IMR-90 (cell line): ENCODE data around the gene USP36. TPM values are rescaled to one million over a fixed set of nuclear protein-coding genes. Genes with fewer than 3 reads are reported as not detected.

Experiments
- ATAC-seq: fragments of 200-7000 bp; cut with Tn5 transposase; 2 replicates; pipeline ENCODE4 v1.9.1; 2020; ENCODE audit warnings: low read depth, mild to moderate bottlenecking, moderate library complexity
- BruUV-seq: library from RNA; stranded (reverse); fragments of 400-500 nt; replicated peaks from 2 replicates; lab custom pipeline; 2021; lab: Mats Ljungman, UMichigan
- CTCF ChIA-PET: fragments of 300-600 bp; formaldehyde crosslinking; extraction: SDS; loops from one replicate; lab custom pipeline; 2021; ENCODE audit warnings: antibody characterized with exemption; lab: Yijun Ruan, JAX
- POLR2A ChIA-PET: fragments of 300-600 bp; sonication (Branson Sonifier 250); formaldehyde crosslinking; loops from one replicate; lab custom pipeline; 2022; ENCODE audit warnings: antibody characterized with exemption; ENCODE audit not compliant: unreplicated experiment; lab: Charles Lee
- DNase-seq: peaks from one replicate; pipeline ENCODE4 v3.0.0; 2013
- H2AFZ ChIP-seq: replicated peaks from 2 replicates; pipeline ENCODE3; 2013; ENCODE audit warnings: low read length, mild to moderate bottlenecking; ENCODE audit not compliant: poor library complexity
- H2AK5ac ChIP-seq: 2 replicates; pipeline ENCODE4 v1.6.1; 2013; ENCODE audit warnings: low read depth, low read length, inconsistent platforms
- H2AK9ac ChIP-seq: replicated peaks from 2 replicates; pipeline ENCODE3; 2013; ENCODE audit warnings: mild to moderate bottlenecking, low read depth, low read length, moderate library complexity; ENCODE audit not compliant: poor library complexity
- H2BK120ac ChIP-seq: 2 replicates; pipeline ENCODE4 v1.6.1; 2013; ENCODE audit warnings: low read depth, low read length, inconsistent platforms
- H2BK15ac ChIP-seq: 3 replicates; pipeline ENCODE4 v1.6.1; 2013; ENCODE audit warnings: low read depth, low read length, inconsistent platforms
- H2BK20ac ChIP-seq: 2 replicates; pipeline ENCODE4 v1.6.1; 2013; ENCODE audit warnings: low read depth, mild to moderate bottlenecking, inconsistent platforms, low read length, moderate library complexity
- H2BK5ac ChIP-seq: 2 replicates; pipeline ENCODE4 v1.6.1; 2013; ENCODE audit warnings: mild to moderate bottlenecking, low read depth, low read length, inconsistent platforms; ENCODE audit not compliant: poor library complexity, severe bottlenecking
- H3K14ac ChIP-seq: replicated peaks from 2 replicates; pipeline ENCODE4 v1.6.1; 2013; ENCODE audit warnings: low read depth, low read length, inconsistent platforms
- H3K18ac ChIP-seq: 2 replicates; pipeline ENCODE4 v1.6.1; 2013; ENCODE audit warnings: low read depth, low read length, control low read depth
- H3K23ac ChIP-seq: 2 replicates; pipeline ENCODE4 v1.6.1; 2013; ENCODE audit warnings: low read depth, low read length, inconsistent platforms
- H3K27ac ChIP-seq: 2 replicates; pipeline ENCODE4 v1.5.1; 2013; ENCODE audit warnings: mild to moderate bottlenecking, control low read depth, low read length; ENCODE audit not compliant: insufficient read depth
- H3K27me3 ChIP-seq: 2 replicates; pipeline ENCODE4 v1.6.1; 2013; ENCODE audit warnings: low read length; ENCODE audit not compliant: control insufficient read depth, insufficient read depth
- H3K36me3 ChIP-seq: 2 replicates; pipeline ENCODE4 v1.6.1; 2013; ENCODE audit warnings: low read length, mixed read lengths; ENCODE audit not compliant: control insufficient read depth, insufficient read depth
- H3K4ac ChIP-seq: 2 replicates; pipeline ENCODE4 v1.6.1; 2013; ENCODE audit warnings: low read depth, low read length, inconsistent platforms
- H3K4me1 ChIP-seq: 2 replicates; pipeline ENCODE4 v1.6.1; 2013; ENCODE audit warnings: low read length, mixed read lengths; ENCODE audit not compliant: control insufficient read depth, insufficient read depth
- H3K4me2 ChIP-seq: 2 replicates; pipeline ENCODE4 v1.6.1; 2013; ENCODE audit warnings: low read depth, mild to moderate bottlenecking, control low read depth, low read length, moderate library complexity
- H3K4me3 ChIP-seq: 2 replicates; pipeline ENCODE4 v1.5.1; 2013; ENCODE audit warnings: low read depth, mild to moderate bottlenecking, control low read depth, low read length, moderate library complexity; ENCODE audit not compliant: insufficient read depth
- H3K56ac ChIP-seq: 2 replicates; pipeline ENCODE4 v1.6.1; 2013; ENCODE audit warnings: low read length, inconsistent platforms; ENCODE audit not compliant: insufficient read depth; ENCODE audit errors: extremely low read depth
- H3K79me1 ChIP-seq, 2 experiments: 2 replicates each; pipeline ENCODE4 v1.6.1; 2013; ENCODE audit warnings: low read length in 2 of 2, inconsistent platforms in 1 of 2, low read depth in 1 of 2
- H3K9ac ChIP-seq: 2 replicates; pipeline ENCODE4 v1.6.1; 2013; ENCODE audit warnings: low read depth, low read length, control low read depth
- H3K9me1 ChIP-seq: 2 replicates; pipeline ENCODE4 v1.6.1; 2013; ENCODE audit warnings: low read length, inconsistent platforms; ENCODE audit not compliant: insufficient read depth
- H3K9me3 ChIP-seq: 2 replicates; pipeline ENCODE4 v1.6.1; 2013; ENCODE audit warnings: low read length; ENCODE audit not compliant: control insufficient read depth, insufficient read depth
- H4K20me1 ChIP-seq: 2 replicates; pipeline ENCODE4 v1.6.1; 2013; ENCODE audit warnings: low read length, inconsistent platforms; ENCODE audit not compliant: insufficient read depth
- H4K5ac ChIP-seq: 2 replicates; pipeline ENCODE4 v1.6.1; 2013; ENCODE audit warnings: mild to moderate bottlenecking, low read depth, low read length, control low read depth
- H4K8ac ChIP-seq, 2 experiments: 2 replicates each; pipeline ENCODE4 v1.6.1; 2013; ENCODE audit warnings: low read depth in 2 of 2, low read length in 2 of 2, control low read depth in 1 of 2, inconsistent platforms in 1 of 2
- H4K91ac ChIP-seq: 2 replicates; pipeline ENCODE4 v1.6.1; 2013; ENCODE audit warnings: low read depth, low read length, inconsistent platforms; ENCODE audit not compliant: insufficient read depth
- BHLHE40 ChIP-seq: fragments of 150-350 bp; IDR thresholded peaks from 2 replicates; pipeline ENCODE4 v1.6.1; 2016; ENCODE audit warnings: mild to moderate bottlenecking, low read depth, low read length
- CEBPB ChIP-seq: IDR thresholded peaks from 2 replicates; pipeline ENCODE4 v1.6.1; 2012; ENCODE audit warnings: low read depth, low read length, improper control_type of control experiment
- CHD1 ChIP-seq: IDR thresholded peaks from 2 replicates; pipeline ENCODE4 v1.6.1; 2012; ENCODE audit warnings: low read depth, low read length, improper control_type of control experiment
- FOS ChIP-seq: fragments of 150-350 bp; IDR thresholded peaks from 2 replicates; pipeline ENCODE4 v1.6.1; 2016; ENCODE audit warnings: low read depth, low read length
- MAFK ChIP-seq: IDR thresholded peaks from 2 replicates; pipeline ENCODE4 v1.6.1; 2012; ENCODE audit warnings: low read depth, low read length, improper control_type of control experiment
- MAZ ChIP-seq: IDR thresholded peaks from 2 replicates; pipeline ENCODE4 v1.6.1; 2012; ENCODE audit warnings: low read depth, mild to moderate bottlenecking, low read length, improper control_type of control experiment, moderate library complexity, borderline replicate concordance
- MXI1 ChIP-seq: IDR thresholded peaks from 2 replicates; pipeline ENCODE4 v1.6.1; 2012; ENCODE audit warnings: low read depth, mild to moderate bottlenecking, low read length, moderate library complexity, borderline replicate concordance
- NFE2L2 ChIP-seq: fragments of 150-350 bp; IDR thresholded peaks from 2 replicates; pipeline ENCODE4 v1.6.1; 2016; ENCODE audit warnings: low read depth, mild to moderate bottlenecking, low read length
- POLR2A ChIP-seq: IDR thresholded peaks from 2 replicates; pipeline ENCODE4 v1.6.1; 2012; ENCODE audit warnings: mild to moderate bottlenecking, low read depth, low read length
- RAD21 ChIP-seq: IDR thresholded peaks from 2 replicates; pipeline ENCODE4 v1.6.1; 2012; ENCODE audit warnings: low read length, improper control_type of control experiment
- RCOR1 ChIP-seq: IDR thresholded peaks from 2 replicates; pipeline ENCODE4 v1.6.1; 2012; ENCODE audit warnings: mild to moderate bottlenecking, low read length, improper control_type of control experiment; ENCODE audit not compliant: insufficient replicate concordance
- RFX5 ChIP-seq: IDR thresholded peaks from 2 replicates; pipeline ENCODE4 v1.8.0; 2012; ENCODE audit warnings: low read depth, mild to moderate bottlenecking, low read length, moderate library complexity
- SMC3 ChIP-seq: fragments of 150-350 bp; IDR thresholded peaks from 2 replicates; pipeline ENCODE4 v1.6.1; 2016; ENCODE audit warnings: low read depth, mild to moderate bottlenecking, antibody characterized with exemption, low read length, moderate library complexity
- WGBS, 2 experiments: methylation state at CpG; one replicate each; pipeline versions ENCODE4 v1.1.5 to v1.1.7; 2013; ENCODE audit warnings: missing lambda C conversion rate in 2 of 2; ENCODE audit not compliant: insufficient read length in 1 of 2; ENCODE audit errors: extremely low coverage in 2 of 2; 5-methylcytosine and 5-hydroxymethylcytosine counted together
- dilution Hi-C: fragments of 300-500 bp; cut with HindIII; formaldehyde crosslinking; loops from one replicate; pipeline ENCODE4 v1.14.3; 2018; ENCODE audit warnings: low sequenced_read_pairs; ENCODE audit not compliant: unreplicated experiment
- in situ Hi-C: fragments of 300-500 bp; cut with MboI; formaldehyde crosslinking; loops from 3 replicates; pipeline ENCODE4 v1.14.3; 2019; ENCODE audit warnings: low sequenced_read_pairs, inconsistent platforms, mixed read lengths
- intact Hi-C: fragments of 100-400 bp; cut with micrococcal nuclease; formaldehyde crosslinking; loops from 2 replicates; pipeline ENCODE4 v1.10.0; 2022
- polyA plus RNA-seq, 3 experiments: library from polyadenylated mRNA; depleted of rRNA; stranded (reverse); fragments of >200 nt; gene quantifications; 2 replicates each; pipeline ENCODE4 v1.2.3, GENCODE V29; 2012; ENCODE audit warnings: low replicate concordance in 1 of 3
- total RNA-seq: library from RNA; depleted of rRNA; stranded (reverse); fragments of >200 nt; gene quantifications from 2 replicates; pipeline ENCODE4 v1.2.3, GENCODE V29; 2012
- TF ChIP-seq, protein P1 (sequence below): fragments of 150-350 bp; IDR thresholded peaks from 2 replicates; pipeline ENCODE4 v1.6.1; 2017; ENCODE audit warnings: mild to moderate bottlenecking, antibody characterized with exemption, low read length, low read depth
- TF ChIP-seq, protein P2 (sequence below): conservative IDR thresholded peaks from 2 replicates; pipeline ENCODE4 v1.5.1; 2012; ENCODE audit warnings: mild to moderate bottlenecking, low read depth, low read length, improper control_type of control experiment
- TF ChIP-seq, protein P3 (sequence below): fragments of 150-350 bp; IDR thresholded peaks from 2 replicates; pipeline ENCODE4 v1.6.1; 2016; ENCODE audit warnings: low read depth, mild to moderate bottlenecking, low read length, moderate library complexity, borderline replicate concordance

Gene USP36
- total and polyA plus RNA-seq, 2 of the 4 experiments (the other 2 are of a cell fraction), result 30.6 to 38.3 TPM

DNA sequence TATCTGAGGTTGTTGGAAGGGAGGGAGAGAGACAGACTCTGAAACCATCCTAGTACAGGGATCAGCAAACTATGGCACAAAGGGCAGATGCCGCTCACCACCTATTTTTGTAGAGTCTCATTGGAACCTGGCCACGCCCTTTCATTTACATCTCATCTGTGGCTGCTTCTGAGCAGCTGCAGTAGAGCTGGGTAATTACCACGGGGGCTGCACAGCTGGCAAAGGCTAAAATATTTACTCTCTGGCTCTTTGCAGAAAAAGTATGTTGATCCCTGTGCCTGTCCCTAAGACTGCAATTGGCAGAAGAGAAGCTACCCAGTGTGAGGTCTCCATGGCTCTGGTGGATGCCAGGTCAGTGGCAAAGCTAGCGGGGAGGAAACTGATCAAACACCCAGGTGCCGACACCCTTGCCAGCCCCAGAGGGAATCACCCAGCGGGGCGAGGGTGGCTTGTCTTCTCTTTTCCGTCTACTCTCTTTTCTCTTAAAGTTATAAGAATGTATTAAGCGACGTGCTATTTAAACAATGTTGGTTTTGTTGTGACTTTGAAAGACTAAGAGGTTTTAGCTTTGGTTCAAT lies 48.4 kb upstream of the USP36 start:
- Histone ChIP-seq H3K4ac (no peak overlapping the region), H2BK5ac (no peak overlapping the region), H3K36me3 (peaks cover 20% of the 10 kb centered on the region; the same call in 1 of the 2 replicates), H3K9me1 (peaks cover 39% of the 10 kb centered on the region), H3K79me1 (peaks cover 39 to 98% of the 10 kb centered on the region in 2 experiments), H3K23ac (peak overlapping the region; percentile 43; the same call in 1 of the 2 replicates), H3K18ac (no peak overlapping the region), H3K27ac (no peak overlapping the region), H3K56ac (no peak overlapping the region), H3K27me3 (no peaks in the 10 kb centered on the region), H4K20me1 (peaks cover 85% of the 10 kb centered on the region), H4K8ac (no peak overlapping the region), H3K9ac (no peak overlapping the region), H3K9me3 (no peaks in the 10 kb centered on the region), H3K14ac (0 out of 2 replicates have a peak overlapping the region, but pooled peaks have one; percentile 28), H3K4me1 (peaks cover 31% of the 10 kb centered on the region), H2BK15ac (no peak overlapping the region), H3K4me3 (no peak overlapping the region), H4K91ac (no peak overlapping the region), H2AFZ (no peak overlapping the region), H2BK20ac (no peak overlapping the region), H2AK5ac (no peak overlapping the region), H2BK120ac (no peak overlapping the region), H4K5ac (no peak overlapping the region), H3K4me2 (no peak overlapping the region), H2AK9ac (peak overlapping the region; percentile 59)
- DNase-seq, result no peak
- in situ Hi-C loops (no loop called here), intact Hi-C loops (no loop called here), dilution Hi-C loops (no loop called here)
- WGBS, 2 experiments, result 67% methylated on average over 4 of the region's 10 CpGs; no CpG with 5 or more reads in 1 of the 2 experiments
- POLR2A ChIA-PET, result no interaction called here
- TF ChIP-seq CEBPB (no peak), BHLHE40 (no peak), FOS (no peak), RAD21 (no peak), MAZ (no peak), MAFK (no peak), SMC3 (no peak), POLR2A (no peak), RFX5 (no peak), CHD1 (no peak), NFE2L2 (no peak), RCOR1 (no peak), MXI1 (no peak)
- TF ChIP-seq, protein P1, sequence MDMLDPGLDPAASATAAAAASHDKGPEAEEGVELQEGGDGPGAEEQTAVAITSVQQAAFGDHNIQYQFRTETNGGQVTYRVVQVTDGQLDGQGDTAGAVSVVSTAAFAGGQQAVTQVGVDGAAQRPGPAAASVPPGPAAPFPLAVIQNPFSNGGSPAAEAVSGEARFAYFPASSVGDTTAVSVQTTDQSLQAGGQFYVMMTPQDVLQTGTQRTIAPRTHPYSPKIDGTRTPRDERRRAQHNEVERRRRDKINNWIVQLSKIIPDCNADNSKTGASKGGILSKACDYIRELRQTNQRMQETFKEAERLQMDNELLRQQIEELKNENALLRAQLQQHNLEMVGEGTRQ, result no peak
- TF ChIP-seq, protein P2, sequence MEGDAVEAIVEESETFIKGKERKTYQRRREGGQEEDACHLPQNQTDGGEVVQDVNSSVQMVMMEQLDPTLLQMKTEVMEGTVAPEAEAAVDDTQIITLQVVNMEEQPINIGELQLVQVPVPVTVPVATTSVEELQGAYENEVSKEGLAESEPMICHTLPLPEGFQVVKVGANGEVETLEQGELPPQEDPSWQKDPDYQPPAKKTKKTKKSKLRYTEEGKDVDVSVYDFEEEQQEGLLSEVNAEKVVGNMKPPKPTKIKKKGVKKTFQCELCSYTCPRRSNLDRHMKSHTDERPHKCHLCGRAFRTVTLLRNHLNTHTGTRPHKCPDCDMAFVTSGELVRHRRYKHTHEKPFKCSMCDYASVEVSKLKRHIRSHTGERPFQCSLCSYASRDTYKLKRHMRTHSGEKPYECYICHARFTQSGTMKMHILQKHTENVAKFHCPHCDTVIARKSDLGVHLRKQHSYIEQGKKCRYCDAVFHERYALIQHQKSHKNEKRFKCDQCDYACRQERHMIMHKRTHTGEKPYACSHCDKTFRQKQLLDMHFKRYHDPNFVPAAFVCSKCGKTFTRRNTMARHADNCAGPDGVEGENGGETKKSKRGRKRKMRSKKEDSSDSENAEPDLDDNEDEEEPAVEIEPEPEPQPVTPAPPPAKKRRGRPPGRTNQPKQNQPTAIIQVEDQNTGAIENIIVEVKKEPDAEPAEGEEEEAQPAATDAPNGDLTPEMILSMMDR, result no peak
- TF ChIP-seq, protein P3, sequence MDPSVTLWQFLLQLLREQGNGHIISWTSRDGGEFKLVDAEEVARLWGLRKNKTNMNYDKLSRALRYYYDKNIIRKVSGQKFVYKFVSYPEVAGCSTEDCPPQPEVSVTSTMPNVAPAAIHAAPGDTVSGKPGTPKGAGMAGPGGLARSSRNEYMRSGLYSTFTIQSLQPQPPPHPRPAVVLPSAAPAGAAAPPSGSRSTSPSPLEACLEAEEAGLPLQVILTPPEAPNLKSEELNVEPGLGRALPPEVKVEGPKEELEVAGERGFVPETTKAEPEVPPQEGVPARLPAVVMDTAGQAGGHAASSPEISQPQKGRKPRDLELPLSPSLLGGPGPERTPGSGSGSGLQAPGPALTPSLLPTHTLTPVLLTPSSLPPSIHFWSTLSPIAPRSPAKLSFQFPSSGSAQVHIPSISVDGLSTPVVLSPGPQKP, result no peak
- ATAC-seq, result no peak
- BruUV-seq, result no TSS peak
- CTCF ChIA-PET, result no interaction called here
